HG03025 (cell line): ENCODE results near the gene C17orf113.
"Not testable (repeated sequence)": the region's sequence is repeated elsewhere in the genome, so short reads cannot be mapped to it uniquely, and the experiment has no call there.

Experiments used
- ATAC-seq: cut with Tn5 transposase; IDR thresholded peaks from one replicate; pipeline ENCODE4 v1.9.1; 2021; ENCODE audit warnings: mild to moderate bottlenecking, moderate library complexity; ENCODE audit not compliant: unreplicated experiment, low FRiP score

Gene C17orf113

GRCh38 chr17:42017866-42018200 is 32.6 kb downstream of the C17orf113 start:
- ATAC-seq, result no peak

- peak; percentile 70 for ATAC-seq
Measured at GRCh38 chr17:42016941-42017865, 33.2 kb downstream of the C17orf113 start, which contains the start of gene DNAJC7. TSS of gene DNAJC7 (minus strand) at chr17:42017439. CDS start at chr17:42017416, 23 bp downstream.

DNA sequence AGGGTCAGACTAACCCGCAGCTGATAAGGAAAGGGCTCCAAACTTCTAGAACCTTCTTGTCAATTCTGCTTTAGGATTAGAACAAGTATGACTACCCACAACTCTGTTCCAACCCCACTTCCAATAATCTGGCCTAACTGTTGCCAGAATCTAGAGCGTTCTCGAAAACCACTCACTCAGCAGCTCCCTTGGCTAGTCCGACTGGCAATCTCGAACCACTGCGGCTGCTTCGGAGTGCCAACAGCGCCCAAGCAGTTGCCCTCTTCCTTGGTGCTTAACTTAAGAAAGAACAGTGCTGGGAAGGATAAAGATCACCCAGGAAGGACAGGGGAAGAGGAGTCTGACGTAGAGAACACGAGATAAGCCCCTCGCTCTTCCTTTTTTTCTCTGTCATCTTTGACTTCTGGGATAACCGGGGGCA is 34.0 kb downstream of the C17orf113 start:
- no peak for ATAC-seq

DNA sequence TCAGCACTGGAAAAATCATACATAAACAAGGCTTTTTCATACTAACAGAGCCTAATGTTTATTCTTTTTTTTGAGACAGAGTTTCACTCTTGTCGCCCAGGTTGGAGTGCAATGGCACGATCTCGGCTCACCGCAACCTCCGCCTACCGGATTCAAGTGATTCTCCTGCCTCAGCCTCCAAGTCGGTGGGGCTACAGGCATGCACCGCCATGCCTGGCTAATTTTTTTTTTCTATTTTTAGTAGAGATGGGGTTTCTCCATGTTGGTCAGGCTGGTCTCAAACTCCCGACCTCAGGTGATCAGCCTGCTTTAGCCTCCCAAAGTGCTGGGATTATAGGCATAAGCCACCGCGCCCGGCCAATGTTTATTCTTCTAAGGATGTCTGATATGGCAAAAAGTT is 36.7 kb downstream of the C17orf113 start:
- ATAC-seq, result not testable (repeated sequence)

GRCh38 chr17:42012363-42012762 is 38.0 kb downstream of the C17orf113 start:
- ATAC-seq, result not testable (repeated sequence)

GRCh38 chr17:42010898-42011516 is 39.4 kb downstream of the C17orf113 start:
- ATAC-seq, result no peak

DNA sequence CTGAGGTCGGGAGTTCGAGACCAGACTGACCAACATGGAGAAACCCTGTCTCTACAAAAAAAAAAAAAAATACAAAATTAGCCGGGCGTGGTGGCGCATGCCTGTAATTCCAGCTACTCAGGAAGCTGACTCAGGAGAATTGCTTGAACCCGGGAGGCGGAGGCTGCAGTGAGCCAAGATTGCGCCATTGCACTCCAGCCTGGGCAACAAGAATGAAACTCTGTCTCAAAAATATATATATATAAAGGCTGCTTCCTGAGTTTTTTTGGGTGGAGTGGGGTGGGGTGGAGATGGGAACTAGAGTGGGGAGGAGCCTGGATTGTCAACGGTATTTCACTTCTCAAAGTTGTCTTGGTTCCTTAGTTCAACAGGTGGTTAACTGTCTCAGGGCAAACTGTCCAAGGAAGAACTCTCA is 40.1 kb downstream of the C17orf113 start:
- not testable (repeated sequence) for ATAC-seq

- no peak for ATAC-seq
Measured at GRCh38 chr17:42009170-42009569, 41.2 kb downstream of the C17orf113 start.

- ATAC-seq, result no peak
Measured at GRCh38 chr17:42005166-42005565, 45.2 kb downstream of the C17orf113 start.

DNA sequence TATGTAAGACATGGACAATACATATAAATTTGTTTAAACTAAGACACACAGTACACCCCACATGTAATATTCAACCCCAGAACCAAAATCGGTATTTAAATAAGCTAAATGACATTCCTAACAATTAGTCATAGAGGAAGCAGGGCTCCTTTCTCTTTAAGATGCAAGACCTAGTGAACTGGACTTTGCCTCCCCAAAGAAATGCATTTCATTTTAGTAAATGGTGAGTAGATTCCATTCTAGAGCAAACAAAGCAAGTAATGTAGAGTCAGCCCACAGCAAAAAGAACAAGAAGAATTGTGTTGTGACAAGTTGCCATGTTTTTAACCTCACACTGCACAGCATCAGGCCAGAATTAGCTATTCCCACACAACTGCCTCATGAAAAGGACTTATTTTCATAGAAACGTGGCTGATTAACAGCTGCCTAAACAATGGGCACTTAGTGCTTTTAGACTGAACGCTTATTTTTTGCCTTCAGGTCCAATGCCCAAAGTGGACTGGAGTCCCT is 47.6 kb downstream of the C17orf113 start:
- ATAC-seq, result no peak

- ATAC-seq, result no peak
Measured at GRCh38 chr17:42002175-42002791, 48.1 kb downstream of the C17orf113 start.

GRCh38 chr17:42001729-42002128 is 48.7 kb downstream of the C17orf113 start:
- ATAC-seq, result no peak

GRCh38 chr17:42000413-42001133 is 49.8 kb downstream of the C17orf113 start:
- no peak for ATAC-seq

GRCh38 chr17:41998497-41998896 is 51.9 kb downstream of the C17orf113 start:
- ATAC-seq, result no peak

DNA sequence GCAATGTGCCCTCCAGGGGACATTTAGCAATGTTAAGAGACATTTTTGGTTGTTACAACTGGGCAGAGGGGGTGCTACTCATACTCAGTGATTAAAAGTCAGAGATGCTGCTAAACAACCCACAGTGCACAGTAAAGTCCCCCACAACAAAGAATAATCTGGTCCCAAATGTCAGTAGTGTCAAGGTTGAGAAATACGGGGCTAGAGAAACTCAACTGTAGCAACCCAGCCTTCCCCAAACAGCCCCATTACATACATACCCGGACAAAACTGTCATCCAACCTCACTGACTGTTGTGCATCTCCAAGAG is 53.6 kb downstream of the C17orf113 start:
- no peak for ATAC-seq

DNA sequence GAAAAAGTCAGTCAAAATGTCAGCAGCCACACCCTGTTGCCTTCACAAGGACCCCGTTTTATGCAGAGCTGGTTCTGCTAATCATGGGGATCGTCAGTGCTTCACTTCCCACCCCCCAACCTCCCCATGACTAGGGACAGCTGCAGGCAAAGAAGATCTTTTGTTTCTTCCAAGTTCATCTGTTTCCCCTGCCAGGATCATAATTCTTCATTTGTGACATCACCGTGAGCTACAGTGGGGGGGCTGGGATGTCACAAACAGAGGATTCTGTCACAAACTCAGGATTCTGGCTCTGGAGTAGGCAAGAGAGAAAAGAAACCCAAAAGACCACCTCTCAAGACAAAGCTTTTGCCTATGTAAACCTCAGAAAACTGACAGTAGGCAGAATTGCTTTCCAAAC is 57.8 kb downstream of the C17orf113 start:
- ATAC-seq, result no peak

- ATAC-seq, result no peak
Measured at GRCh38 chr17:41989702-41990419, 60.5 kb downstream of the C17orf113 start.

- ATAC-seq, result no peak
Measured at GRCh38 chr17:41988418-41988817, 62.0 kb downstream of the C17orf113 start.
